Naive thymus-derived CD8-positive, alpha-beta T cell (primary cell): ENCODE measurements around the gene PXMP2. TPM values are rescaled to one million over a fixed set of nuclear protein-coding genes. Genes with fewer than 3 reads are reported as not detected.

ENCODE experiments used
- ATAC-seq, 2 donors: fragments of 150-1000 bp; cut with Tn5 transposase in 1 of 2; sonication (Bioruptor Pico), chemical (Tn5 transposase) in 1 of 2; 1 replicate in 1 of 2; 2 replicates in 1 of 2; pipeline ENCODE4 v1.10.0; 2021; ENCODE audit warnings: mild to moderate bottlenecking in 2 of 2, moderate library complexity in 2 of 2
- POLR2A ChIA-PET: fragments of 350-600 bp; sonication (Branson Sonifier 250); formaldehyde crosslinking; loops from one replicate; lab custom pipeline; 2021; ENCODE audit warnings: antibody characterized with exemption; lab: Charles Lee
- DNase-seq, 10 donors: peaks; one replicate each; pipeline versions ENCODE4 v3.0.0 to v3.0.0-alpha.2; 2020 to 2022
- H3K27ac Mint-ChIP-seq, 10 donors: one replicate each; pipeline ENCODE4 v1.8.0; 2020 to 2022; ENCODE audit warnings: mild to moderate bottlenecking in 10 of 10, mixed read lengths in 10 of 10, moderate library complexity in 4 of 10, inconsistent platforms in 1 of 10
- H3K27me3 Mint-ChIP-seq, 5 donors: one replicate each; pipeline ENCODE4 v1.8.0; 2021 to 2022; ENCODE audit warnings: mixed read lengths in 5 of 5
- H3K36me3 Mint-ChIP-seq, 3 donors: one replicate each; pipeline ENCODE4 v1.8.0; 2020 to 2022; ENCODE audit warnings: mixed read lengths in 3 of 3, mild to moderate bottlenecking in 2 of 3, inconsistent platforms in 1 of 3
- H3K4me1 Mint-ChIP-seq, 4 donors: one replicate each; pipeline ENCODE4 v1.8.0; 2021 to 2022; ENCODE audit warnings: mixed read lengths in 4 of 4
- H3K4me3 Mint-ChIP-seq, 10 donors: one replicate each; pipeline ENCODE4 v1.8.0; 2020 to 2022; ENCODE audit warnings: mild to moderate bottlenecking in 10 of 10, mixed read lengths in 10 of 10, moderate library complexity in 6 of 10, inconsistent platforms in 1 of 10
- H3K9me3 Mint-ChIP-seq, 9 donors: one replicate each; pipeline ENCODE4 v1.8.0; 2020 to 2022; ENCODE audit warnings: mixed read lengths in 9 of 9, mild to moderate bottlenecking in 3 of 9, inconsistent platforms in 1 of 9, moderate library complexity in 1 of 9
- polyA plus RNA-seq, 3 donors: library from polyadenylated mRNA; unstranded; fragments of 300-500 nt; fragmentation: Illumina TruSeq; gene quantifications; one replicate each; pipeline ENCODE4 v1.2.3, GENCODE V29; 2021
- total RNA-seq, 8 experiments: library from RNA in 2 of 8; stranded (reverse) in 2 of 8; gene quantifications; one replicate each; pipeline ENCODE4 v1.2.3 and lab custom pipeline; 2021 to 2026

The PXMP2 gene
- total and polyA plus RNA-seq, 5 experiments from 2014 or later: 3.8 to 16.4 (median 9.9) TPM

DNA sequence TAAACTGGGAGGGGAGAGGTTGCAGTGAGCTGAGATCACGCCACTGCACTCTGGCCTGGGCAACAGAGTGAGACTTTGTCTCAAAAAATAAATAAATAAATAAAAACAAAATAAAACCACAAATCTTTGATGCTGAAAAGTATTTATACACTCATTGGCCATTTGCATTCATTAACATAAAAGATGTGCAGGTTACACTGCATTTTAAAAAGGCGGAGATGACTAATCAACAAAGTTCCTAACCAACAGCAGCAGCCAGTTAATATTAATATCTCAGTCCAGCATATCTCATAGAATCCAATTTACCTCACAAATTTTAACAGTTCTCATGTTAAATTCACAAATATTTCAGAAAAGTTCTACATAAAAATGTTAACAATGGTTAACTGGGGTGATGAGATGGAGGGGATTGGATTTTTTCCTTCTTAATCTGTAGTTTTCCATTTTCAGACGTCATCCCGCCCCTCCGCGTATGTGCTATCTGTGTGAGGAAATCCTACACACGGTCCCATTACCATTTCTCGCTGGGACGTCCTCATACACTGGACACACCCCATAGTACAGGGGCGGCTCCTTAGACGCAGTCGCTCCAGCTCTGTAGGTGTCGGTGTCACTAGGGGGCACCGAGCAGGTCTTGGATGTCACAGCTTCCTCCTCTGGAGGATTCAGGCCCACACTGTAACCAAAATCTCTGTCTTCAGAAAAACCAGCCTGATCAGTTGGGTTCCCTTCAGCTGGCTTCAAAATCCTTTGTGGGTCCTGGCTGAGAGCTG is 67.0 kb downstream of the PXMP2 start:
- ATAC-seq: peak in 1 of 2 donors; percentile 41
- peak overlapping the region in 2 of 10 donors; percentile 27 to 71 for H3K27ac Mint-ChIP-seq
- no peak overlapping the region for H3K4me3 Mint-ChIP-seq
- H3K9me3 Mint-ChIP-seq: no peaks in the 10 kb centered on the region
- no peak for DNase-seq
- H3K4me1 Mint-ChIP-seq: peaks cover 2 to 5% (median 5%) of the 10 kb centered on the region in 4 donors
- POLR2A ChIA-PET: no interaction called here
- H3K27me3 Mint-ChIP-seq: no peaks in the 10 kb centered on the region
- H3K36me3 Mint-ChIP-seq: peaks cover 0 to 66% (median 3%) of the 10 kb centered on the region in 3 donors

Other genes with a start within 250 kb of the PXMP2 start
- gene FBRSL1, start 197.4 kb upstream of the PXMP2 start, total RNA-seq: 100 to 1,000 TPM in 1 of 2 experiments, 10 to 100 TPM in 1; 97.5 to 101 TPM
- 1 to 10 TPM in 1 of 3 donors, under 1 TPM in 2; 0.38 to 1.0 (median 0.42) TPM for gene FBRSL1, start 197.4 kb upstream of the PXMP2 start, polyA plus RNA-seq
- not detected for gene LRCOL1, start 77.0 kb upstream of the PXMP2 start, total RNA-seq
- not detected for gene LRCOL1, start 77.0 kb upstream of the PXMP2 start, polyA plus RNA-seq
- not detected for gene P2RX2, start 68.8 kb upstream of the PXMP2 start, total RNA-seq
- not detected for gene P2RX2, start 68.8 kb upstream of the PXMP2 start, polyA plus RNA-seq
- 10 to 100 TPM; 53.3 to 56.1 TPM for gene POLE, start 245 bp upstream of the PXMP2 start, total RNA-seq
- gene POLE, start 245 bp upstream of the PXMP2 start, polyA plus RNA-seq: 1 to 10 TPM; 2.8 to 3.3 (median 2.8) TPM
- gene PGAM5, start 23.3 kb downstream of the PXMP2 start, total RNA-seq: 10 to 100 TPM; 27.5 to 28.9 TPM
- 10 to 100 TPM; 20.9 to 30.9 (median 23.8) TPM for gene PGAM5, start 23.3 kb downstream of the PXMP2 start, polyA plus RNA-seq
- gene ANKLE2, start 74.2 kb downstream of the PXMP2 start, total RNA-seq: 100 to 1,000 TPM; 100 to 107 TPM
- 10 to 100 TPM; 17.8 to 32.1 (median 23.0) TPM for gene ANKLE2, start 74.2 kb downstream of the PXMP2 start, polyA plus RNA-seq
- 10 to 100 TPM; 77.9 to 82.1 TPM for gene GOLGA3, start 141.3 kb downstream of the PXMP2 start, total RNA-seq
- gene GOLGA3, start 141.3 kb downstream of the PXMP2 start, polyA plus RNA-seq: 10 to 100 TPM in 2 of 3 donors, 1 to 10 TPM in 1; 2.7 to 18.1 (median 12.2) TPM
- gene CHFR, start 200.0 kb downstream of the PXMP2 start, total RNA-seq: 10 to 100 TPM; 93.5 to 96.9 TPM
- gene CHFR, start 200.0 kb downstream of the PXMP2 start, polyA plus RNA-seq: 10 to 100 TPM; 25.1 to 37.4 (median 27.6) TPM